Sigmoid colon (tissue), 7 donors: ENCODE data around the gene UBE2QL1. TPM values are rescaled to one million over a fixed set of nuclear protein-coding genes. Genes with fewer than 3 reads are reported as not detected.

Experiments
- DNase-seq: peaks from one replicate; pipeline ENCODE4 v3.0.0-alpha.2; 2019
- H3K27ac ChIP-seq, 4 donors: fragments of 200-600 bp; sonication (generic); one replicate each; pipeline ENCODE4 v1.5.1; 2016 to 2019; ENCODE audit warnings: mild to moderate bottlenecking in 1 of 4
- H3K27me3 ChIP-seq, 3 donors: fragments of 200-600 bp; sonication (generic); one replicate each; pipeline ENCODE4 v1.5.1; 2019; ENCODE audit warnings: mild to moderate bottlenecking in 1 of 3
- H3K36me3 ChIP-seq, 4 donors: fragments of 200-600 bp; sonication (generic); one replicate each; pipeline ENCODE4 v1.5.1; 2016 to 2019
- H3K4me1 ChIP-seq, 4 donors: fragments of 200-600 bp; sonication (generic); one replicate each; pipeline ENCODE4 v1.5.1; 2017 to 2019
- H3K4me3 ChIP-seq, 4 donors: fragments of 200-600 bp; sonication (generic); one replicate each; pipeline ENCODE4 v1.5.1; 2017 to 2019; ENCODE audit warnings: mild to moderate bottlenecking in 2 of 4, moderate library complexity in 1 of 4
- H3K9me3 ChIP-seq, 4 donors: fragments of 200-600 bp in 3 of 4; sonication (generic) in 3 of 4; one replicate each; pipeline versions ENCODE4 v1.5.1 to v1.6.1; 2013 to 2019
- CTCF ChIP-seq, 4 experiments: fragments of 450-650 bp in 3 of 4; fragments of 200-600 bp in 1 of 4; IDR thresholded peaks; one replicate each; pipeline ENCODE4 v1.5.1; 2016 to 2019; ENCODE audit warnings: antibody characterized with exemption in 4 of 4, mild to moderate bottlenecking in 3 of 4, moderate library complexity in 2 of 4
- EP300 ChIP-seq, 4 donors: sonication (generic); formaldehyde crosslinking; IDR thresholded peaks; one replicate each; pipeline ENCODE4 v1.6.1; 2017; ENCODE audit warnings: antibody characterized with exemption in 4 of 4
- POLR2A ChIP-seq, 2 donors: fragments of 450-650 bp; IDR thresholded peaks; one replicate each; pipeline ENCODE4 v1.6.1; 2016; ENCODE audit warnings: antibody characterized with exemption in 2 of 2, mild to moderate bottlenecking in 2 of 2, moderate library complexity in 2 of 2
- POLR2AphosphoS5 ChIP-seq, 4 donors: sonication (generic); formaldehyde crosslinking; IDR thresholded peaks; one replicate each; pipeline ENCODE4 v1.6.1; 2017; ENCODE audit warnings: antibody characterized with exemption in 4 of 4
- WGBS, 2 donors: extraction: QIAGEN DNeasy Blood & Tissue Kit; methylation state at CpG; one replicate each; pipeline ENCODE4 v1.1.7; 2013; 5-methylcytosine and 5-hydroxymethylcytosine counted together
- intact Hi-C: fragments of 100-400 bp; cut with DNase I; formaldehyde crosslinking; loops from one replicate; pipeline ENCODE4 v1.15.1; 2023
- polyA plus RNA-seq, 3 donors: library from polyadenylated mRNA; stranded (reverse); fragments of 200-250 nt; gene quantifications; one replicate each; pipeline ENCODE4 v1.2.3, GENCODE V29; 2013
- total RNA-seq, 4 donors: library from RNA; depleted of rRNA; stranded (reverse); fragments of >200 nt; gene quantifications; one replicate each; pipeline ENCODE4 v1.1.0, GENCODE V29; 2016
- donor health status: healthy with polysubstance abuse.
- donor health status: Bipolar disorder and iron deficiency.
- donor health status: healthy.

Gene UBE2QL1
- total and polyA plus RNA-seq, 7 donors: under 0.01 to 5.5 (median 3.6) TPM

DNA sequence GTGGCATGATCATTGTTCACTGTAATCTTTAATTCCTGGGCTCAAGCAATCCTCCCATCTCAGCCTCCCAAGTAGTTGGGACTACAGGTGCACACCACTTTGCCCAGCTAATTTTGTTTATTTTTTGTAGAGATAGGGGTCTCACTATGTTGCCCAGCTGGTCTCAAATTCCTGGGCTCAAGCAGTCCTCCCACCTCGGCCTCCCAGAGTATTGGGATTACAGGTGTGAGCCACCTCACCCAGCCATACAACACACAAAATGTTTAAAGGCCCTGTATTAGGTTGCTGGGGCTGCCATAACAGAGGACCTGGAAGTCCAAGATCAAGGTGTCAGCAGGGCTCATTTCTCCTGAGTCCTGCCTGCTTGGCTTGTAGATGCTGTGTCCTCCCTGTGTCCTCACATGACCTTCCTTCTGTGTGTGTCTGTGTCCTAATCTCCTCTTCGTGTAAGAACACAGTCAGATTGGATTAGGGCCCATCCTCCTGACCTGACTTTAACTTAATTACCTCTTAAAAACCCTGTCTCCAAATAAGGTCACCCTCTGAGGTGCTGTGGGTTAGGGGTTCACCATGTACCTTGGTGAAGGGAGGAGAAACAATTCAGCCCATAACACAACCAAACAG, 5.4 kb downstream of the UBE2QL1 start:
- TF ChIP-seq POLR2AphosphoS5 (IDR thresholded peaks at IDR 0.05) (peak in 1 of 4 donors; percentile 4), EP300 (IDR thresholded peaks at IDR 0.05) (peak in 2 of 4 donors; percentile 33 to 67), CTCF (IDR thresholded peaks at IDR 0.05) (no peak), POLR2A (IDR thresholded peaks at IDR 0.05) (no peak)
- Histone ChIP-seq H3K27me3 (peaks cover 0 to 5% (median 0%) of the 10 kb centered on the region in 3 donors), H3K36me3 (no peaks in the 10 kb centered on the region), H3K9me3 (no peaks in the 10 kb centered on the region), H3K4me1 (peaks cover 0 to 56% (median 44%) of the 10 kb centered on the region in 4 donors), H3K4me3 (no peak overlapping the region), H3K27ac (peak overlapping the region in 3 of 4 donors; percentile 53 to 76 (median 74))
- intact Hi-C loops: loop anchor here (5.0 to 10.0 kb wide), 3 partner anchors 61 to 261 kb away; partner anchors contain the start of gene TENT4A
- DNase-seq: no peak
- WGBS, 2 donors: 49 to 72% methylated on average over 2 of the region's 2 CpGs

DNA sequence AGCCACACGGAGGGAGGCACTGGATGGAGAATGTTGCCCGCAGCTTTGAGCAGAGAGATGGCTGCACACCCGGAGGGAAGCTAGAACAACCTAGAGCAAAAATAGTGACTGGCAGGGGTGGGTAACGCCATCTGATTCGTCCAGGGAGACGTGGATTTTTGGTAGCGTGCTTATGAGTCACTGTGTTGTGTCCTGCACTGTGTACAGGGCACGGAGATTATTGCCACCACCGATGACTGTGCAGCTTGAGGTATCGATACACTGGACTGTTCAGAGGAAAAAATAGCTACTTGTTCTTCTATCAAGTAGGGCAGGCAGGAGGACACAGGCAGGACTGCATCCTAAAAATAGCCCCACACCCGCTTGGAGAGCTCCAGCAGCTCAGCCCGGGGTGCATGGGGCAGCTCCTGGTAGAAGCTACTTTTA, 6.0 kb downstream of the UBE2QL1 start:
- Histone ChIP-seq H3K27me3 (peaks cover 0 to 5% (median 0%) of the 10 kb centered on the region in 3 donors), H3K4me3 (no peak overlapping the region), H3K27ac (peak overlapping the region in 3 of 4 donors; percentile 53 to 76 (median 74)), H3K9me3 (no peaks in the 10 kb centered on the region), H3K4me1 (peaks cover 0 to 50% (median 38%) of the 10 kb centered on the region in 4 donors), H3K36me3 (no peaks in the 10 kb centered on the region)
- 70 to 79% methylated on average over 12 of the region's 12 CpGs for WGBS, 2 donors
- no peak for DNase-seq
- TF ChIP-seq POLR2A (IDR thresholded peaks at IDR 0.05) (no peak), POLR2AphosphoS5 (IDR thresholded peaks at IDR 0.05) (peak in 1 of 4 donors; percentile 1), CTCF (IDR thresholded peaks at IDR 0.05) (no peak), EP300 (IDR thresholded peaks at IDR 0.05) (no peak)
- intact Hi-C loops: loop anchor here (5.0 to 10.0 kb wide), 3 partner anchors 60 to 260 kb away; partner anchors contain the start of gene TENT4A

DNA sequence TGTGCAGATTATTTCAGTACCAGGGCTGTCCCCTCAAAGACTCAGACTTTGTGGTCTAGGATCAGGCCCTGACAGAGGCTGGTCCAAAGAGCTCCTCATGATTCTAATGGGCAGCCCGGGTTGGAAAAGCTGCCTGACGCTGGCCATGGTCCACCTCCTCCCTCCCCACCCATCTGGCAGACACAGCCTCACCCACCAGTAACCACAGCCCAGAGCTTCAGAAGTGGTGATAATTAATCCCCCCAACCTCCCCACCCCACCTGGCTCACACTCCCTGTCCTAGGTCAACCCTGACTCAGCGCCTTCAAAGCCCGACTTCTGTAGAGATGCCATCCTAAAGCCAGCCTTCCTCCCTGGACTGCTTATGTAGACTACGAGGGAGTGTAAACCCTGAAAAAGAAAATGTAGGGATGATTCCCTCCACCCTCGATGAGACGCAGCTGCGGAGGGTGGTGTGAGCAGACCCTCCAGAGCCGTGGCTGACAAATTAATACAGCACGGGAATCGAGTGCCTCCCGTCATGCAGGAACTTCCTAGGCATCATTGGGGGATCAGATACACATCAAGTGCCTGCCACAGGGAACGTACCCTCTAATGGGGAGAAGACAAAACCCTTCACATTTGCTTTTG, 7.0 kb downstream of the UBE2QL1 start:
- H3K9me3 ChIP-seq: no peaks in the 10 kb centered on the region
- no peaks in the 10 kb centered on the region for H3K36me3 ChIP-seq
- H3K4me1 ChIP-seq: peaks cover 0 to 50% (median 31%) of the 10 kb centered on the region in 4 donors
- intact Hi-C loops: loop anchor here (10.0 kb wide), 2 partner anchors 59 to 259 kb away; partner anchors contain the start of gene TENT4A
- 76 to 84% methylated on average over 13 of the region's 13 CpGs for WGBS, 2 donors
- H3K27me3 ChIP-seq: peaks cover 0 to 5% (median 0%) of the 10 kb centered on the region in 3 donors
- peak overlapping the region in 3 of 4 donors; percentile 53 to 76 (median 74) for H3K27ac ChIP-seq
- H3K4me3 ChIP-seq: no peak overlapping the region
- DNase-seq: no peak
- TF ChIP-seq EP300 (IDR thresholded peaks at IDR 0.05) (no peak), POLR2A (IDR thresholded peaks at IDR 0.05) (no peak), CTCF (IDR thresholded peaks at IDR 0.05) (no peak), POLR2AphosphoS5 (IDR thresholded peaks at IDR 0.05) (no peak)

GRCh38 chr5:6456766-6457370, 8.2 kb downstream of the UBE2QL1 start:
- Histone ChIP-seq H3K27me3 (peaks cover 0 to 5% (median 0%) of the 10 kb centered on the region in 3 donors), H3K27ac (no peak overlapping the region), H3K4me1 (peaks cover 0 to 38% (median 31%) of the 10 kb centered on the region in 4 donors), H3K9me3 (no peaks in the 10 kb centered on the region), H3K4me3 (no peak overlapping the region), H3K36me3 (no peaks in the 10 kb centered on the region)
- no peak for TF ChIP-seq POLR2A (IDR thresholded peaks at IDR 0.05)
- no peak for TF ChIP-seq CTCF (IDR thresholded peaks at IDR 0.05)
- no peak for TF ChIP-seq POLR2AphosphoS5 (IDR thresholded peaks at IDR 0.05)
- TF ChIP-seq EP300 (IDR thresholded peaks at IDR 0.05): no peak
- no peak for DNase-seq
- 65 to 70% methylated on average over 6 of the region's 6 CpGs for WGBS, 2 donors
- intact Hi-C loops: loop anchor here (10.0 kb wide), 2 partner anchors 58 to 258 kb away; partner anchors contain the start of gene TENT4A
